ENCODE results near the gene CD38.
A peak's percentile ranks its signal among the peaks of the same experiment; 100 is the strongest.

The CD38 gene

DNA sequence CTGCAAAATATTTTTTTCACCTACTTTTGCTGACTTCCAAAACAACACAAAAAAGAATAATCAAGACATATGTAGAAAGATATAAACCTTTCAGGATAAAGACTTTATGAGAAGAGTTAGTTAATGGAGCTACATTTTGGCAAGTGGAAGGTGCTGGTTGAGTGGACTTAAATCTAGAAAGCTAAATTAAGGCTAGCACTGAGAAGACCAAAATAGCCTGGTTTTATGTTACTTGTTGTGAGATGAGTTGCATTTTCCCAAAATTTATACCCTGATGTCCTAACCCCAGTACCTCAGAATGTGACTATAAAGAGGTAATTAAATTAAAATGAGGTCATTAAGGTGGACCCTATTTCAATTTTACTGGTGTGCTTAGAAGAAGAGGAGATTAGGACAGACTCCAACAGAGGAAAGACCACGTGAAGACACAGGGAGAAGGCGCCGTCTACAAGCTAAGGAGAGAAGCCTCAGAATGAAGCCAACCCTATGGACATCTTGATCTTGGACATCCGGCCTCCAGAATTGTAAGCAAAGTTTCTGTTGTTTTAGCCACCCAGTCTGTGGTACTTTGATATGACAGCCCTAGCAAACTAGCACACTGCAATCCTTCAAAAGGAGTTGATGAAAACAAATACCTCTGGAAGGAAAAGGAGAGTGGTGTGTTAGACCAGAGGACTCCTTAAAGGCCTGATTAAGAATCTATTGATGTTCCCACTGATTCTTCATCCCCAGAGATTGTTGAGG, 93.0 kb downstream of the CD38 start:
- Histone ChIP-seq H3K36me3 (ENCODE audit: control insufficient read depth in 1 of 2, insufficient read depth in 2 of 2, low read depth in 1 of 2, low read length in 2 of 2) (no peaks in the 10 kb centered on the region), H3K18ac (ENCODE audit: low read depth in 1 of 2, low read length in 2 of 2) (no peak overlapping the region), H2BK5ac (ENCODE audit: low read depth, low read length, poor library complexity, severe bottlenecking) (no peak overlapping the region), H3K4me1 (ENCODE audit: control insufficient read depth, insufficient read depth, low read depth, low read length) (no peaks in the 10 kb centered on the region), H2BK12ac (ENCODE audit: low read length in 2 of 2) (no peak overlapping the region), H4K91ac (ENCODE audit: low read length) (no peak overlapping the region), H3K23ac (ENCODE audit: low read length in 2 of 2) (no peak overlapping the region), H3K79me1 (replicated peaks; ENCODE audit: low read length, poor library complexity, severe bottlenecking) (no peaks in the 10 kb centered on the region), H2AFZ (ENCODE audit: low read depth, low read length) (no peak overlapping the region), H3K27me3 (ENCODE audit: control insufficient read depth in 1 of 2, insufficient read depth in 1 of 2, low read length in 2 of 2) (peaks cover 0 to 3% of the 10 kb centered on the region in 2 experiments), H3K4ac (ENCODE audit: low read depth in 1 of 2, low read length in 2 of 2) (no peak overlapping the region), H3K4me2 (ENCODE audit: low read length, poor library complexity, severe bottlenecking) (no peak overlapping the region), H2BK15ac (ENCODE audit: low read depth, poor library complexity, severe bottlenecking) (no peak overlapping the region), H3K9ac (ENCODE audit: low read length) (no peak overlapping the region), H3K27ac (ENCODE audit: low read length, poor library complexity, severe bottlenecking) (no peak overlapping the region), H3K9me3 (ENCODE audit: control insufficient read depth, low read length) (no peaks in the 10 kb centered on the region), H4K8ac (ENCODE audit: low read length) (no peak overlapping the region), H2AK5ac (ENCODE audit: low read length, severe bottlenecking) (no peak overlapping the region), H2BK120ac (ENCODE audit: low read depth, low read length) (no peak overlapping the region), H3K14ac (ENCODE audit: low read length in 2 of 2) (peak overlapping the region in 1 of 2 experiments; percentile 57), H3K4me3 (ENCODE audit: insufficient read depth in 1 of 2, low read depth in 1 of 2, low read length in 2 of 2) (no peak overlapping the region)
- WGBS: 93% methylated on average over 4 of the region's 4 CpGs
- no peak for DNase-seq

DNA sequence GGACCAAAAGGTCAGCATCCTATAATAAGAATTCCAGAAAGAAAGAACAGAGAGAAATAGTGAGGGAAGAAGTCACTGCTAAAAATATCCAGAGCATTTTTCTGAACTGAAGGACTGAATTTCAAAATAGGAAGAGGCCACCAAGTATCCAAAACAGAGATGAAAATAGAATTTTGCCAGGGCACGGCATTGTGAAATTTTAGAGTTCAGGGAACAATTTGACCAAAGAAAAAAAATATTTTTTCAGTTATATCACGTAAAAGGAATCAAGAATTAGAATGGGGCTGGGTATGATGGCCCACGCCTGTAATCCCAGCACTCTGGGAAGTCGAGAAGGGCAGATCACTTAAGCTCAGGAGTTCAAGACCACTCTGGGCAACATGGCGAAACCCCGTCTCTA, 95.0 kb downstream of the CD38 start:
- H2BK5ac ChIP-seq (ENCODE audit: low read depth, low read length, poor library complexity, severe bottlenecking): no peak overlapping the region

DNA sequence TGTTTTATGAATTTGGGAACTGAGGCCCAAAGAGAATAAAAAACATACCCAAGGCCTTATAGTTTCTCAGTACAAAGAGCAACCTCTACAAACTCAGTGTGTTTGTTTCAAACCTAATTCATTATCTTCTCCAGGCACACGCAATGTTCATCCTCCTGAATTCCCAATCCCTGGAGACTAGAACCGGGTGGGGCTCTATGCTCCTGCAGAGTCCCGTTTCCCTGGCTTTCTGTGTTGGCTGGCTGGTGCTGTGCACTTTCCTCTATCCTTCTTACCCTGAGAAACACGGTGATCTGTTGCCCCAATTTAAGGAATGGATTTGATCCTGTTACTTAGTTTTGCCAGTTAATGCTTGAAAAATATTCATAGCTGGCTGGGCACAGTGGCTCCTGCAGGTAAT, 96.5 kb downstream of the CD38 start:
- H2BK15ac ChIP-seq (ENCODE audit: low read depth, poor library complexity, severe bottlenecking): no peak overlapping the region
- H4K8ac ChIP-seq (ENCODE audit: low read length): no peak overlapping the region
- H3K4me1 ChIP-seq (ENCODE audit: control insufficient read depth, insufficient read depth, low read depth, low read length): no peaks in the 10 kb centered on the region
- no peaks in the 10 kb centered on the region for H3K79me1 ChIP-seq (replicated peaks; ENCODE audit: low read length, poor library complexity, severe bottlenecking)
- H3K9ac ChIP-seq (ENCODE audit: low read length): no peak overlapping the region
- no peak overlapping the region for H3K4me2 ChIP-seq (ENCODE audit: low read length, poor library complexity, severe bottlenecking)
- H4K91ac ChIP-seq (ENCODE audit: low read length): no peak overlapping the region
- H3K14ac ChIP-seq (ENCODE audit: low read length in 2 of 2): no peak overlapping the region
- peaks cover 0 to 3% of the 10 kb centered on the region in 2 experiments for H3K27me3 ChIP-seq (ENCODE audit: control insufficient read depth in 1 of 2, insufficient read depth in 1 of 2, low read length in 2 of 2)
- H3K4me3 ChIP-seq (ENCODE audit: insufficient read depth in 1 of 2, low read depth in 1 of 2, low read length in 2 of 2): no peak overlapping the region
- H3K4ac ChIP-seq (ENCODE audit: low read depth in 1 of 2, low read length in 2 of 2): no peak overlapping the region
- no peak overlapping the region for H3K23ac ChIP-seq (ENCODE audit: low read length in 2 of 2)
- H3K36me3 ChIP-seq (ENCODE audit: control insufficient read depth in 1 of 2, insufficient read depth in 2 of 2, low read depth in 1 of 2, low read length in 2 of 2): no peaks in the 10 kb centered on the region
- no peak overlapping the region for H2AK5ac ChIP-seq (ENCODE audit: low read length, severe bottlenecking)
- no peak overlapping the region for H2AFZ ChIP-seq (ENCODE audit: low read depth, low read length)
- H2BK5ac ChIP-seq (ENCODE audit: low read depth, low read length, poor library complexity, severe bottlenecking): no peak overlapping the region
- H3K9me3 ChIP-seq (ENCODE audit: control insufficient read depth, low read length): peaks cover 10% of the 10 kb centered on the region
- no peak overlapping the region for H3K18ac ChIP-seq (ENCODE audit: low read depth in 1 of 2, low read length in 2 of 2)
- H2BK120ac ChIP-seq (ENCODE audit: low read depth, low read length): no peak overlapping the region
- no peak overlapping the region for H2BK12ac ChIP-seq (ENCODE audit: low read length in 2 of 2)
- DNase-seq: no peak
- no peak overlapping the region for H3K27ac ChIP-seq (ENCODE audit: low read length, poor library complexity, severe bottlenecking)
- WGBS: 81% methylated on average over 4 of the region's 4 CpGs

More for the DNA sequence above, 95.0 kb downstream of the CD38 start:
- DNase-seq: no peak
- Histone ChIP-seq H4K91ac (ENCODE audit: low read length) (no peak overlapping the region), H3K4me3 (ENCODE audit: insufficient read depth in 1 of 2, low read depth in 1 of 2, low read length in 2 of 2) (no peak overlapping the region), H3K79me1 (replicated peaks; ENCODE audit: low read length, poor library complexity, severe bottlenecking) (no peaks in the 10 kb centered on the region), H3K14ac (ENCODE audit: low read length in 2 of 2) (no peak overlapping the region), H3K23ac (ENCODE audit: low read length in 2 of 2) (no peak overlapping the region), H3K4me2 (ENCODE audit: low read length, poor library complexity, severe bottlenecking) (no peak overlapping the region), H2AFZ (ENCODE audit: low read depth, low read length) (no peak overlapping the region), H3K27me3 (ENCODE audit: control insufficient read depth in 1 of 2, insufficient read depth in 1 of 2, low read length in 2 of 2) (peaks cover 0 to 3% of the 10 kb centered on the region in 2 experiments), H2BK15ac (ENCODE audit: low read depth, poor library complexity, severe bottlenecking) (no peak overlapping the region), H2BK12ac (ENCODE audit: low read length in 2 of 2) (no peak overlapping the region), H3K9ac (ENCODE audit: low read length) (no peak overlapping the region), H3K4ac (ENCODE audit: low read depth in 1 of 2, low read length in 2 of 2) (no peak overlapping the region), H2AK5ac (ENCODE audit: low read length, severe bottlenecking) (no peak overlapping the region), H4K8ac (ENCODE audit: low read length) (no peak overlapping the region), H3K18ac (ENCODE audit: low read depth in 1 of 2, low read length in 2 of 2) (no peak overlapping the region), H2BK120ac (ENCODE audit: low read depth, low read length) (no peak overlapping the region), H3K9me3 (ENCODE audit: control insufficient read depth, low read length) (peaks cover 8% of the 10 kb centered on the region), H3K4me1 (ENCODE audit: control insufficient read depth, insufficient read depth, low read depth, low read length) (no peaks in the 10 kb centered on the region), H3K27ac (ENCODE audit: low read length, poor library complexity, severe bottlenecking) (no peak overlapping the region), H3K36me3 (ENCODE audit: control insufficient read depth in 1 of 2, insufficient read depth in 2 of 2, low read depth in 1 of 2, low read length in 2 of 2) (no peaks in the 10 kb centered on the region)
- 93% methylated on average over 6 of the region's 6 CpGs for WGBS

DNA sequence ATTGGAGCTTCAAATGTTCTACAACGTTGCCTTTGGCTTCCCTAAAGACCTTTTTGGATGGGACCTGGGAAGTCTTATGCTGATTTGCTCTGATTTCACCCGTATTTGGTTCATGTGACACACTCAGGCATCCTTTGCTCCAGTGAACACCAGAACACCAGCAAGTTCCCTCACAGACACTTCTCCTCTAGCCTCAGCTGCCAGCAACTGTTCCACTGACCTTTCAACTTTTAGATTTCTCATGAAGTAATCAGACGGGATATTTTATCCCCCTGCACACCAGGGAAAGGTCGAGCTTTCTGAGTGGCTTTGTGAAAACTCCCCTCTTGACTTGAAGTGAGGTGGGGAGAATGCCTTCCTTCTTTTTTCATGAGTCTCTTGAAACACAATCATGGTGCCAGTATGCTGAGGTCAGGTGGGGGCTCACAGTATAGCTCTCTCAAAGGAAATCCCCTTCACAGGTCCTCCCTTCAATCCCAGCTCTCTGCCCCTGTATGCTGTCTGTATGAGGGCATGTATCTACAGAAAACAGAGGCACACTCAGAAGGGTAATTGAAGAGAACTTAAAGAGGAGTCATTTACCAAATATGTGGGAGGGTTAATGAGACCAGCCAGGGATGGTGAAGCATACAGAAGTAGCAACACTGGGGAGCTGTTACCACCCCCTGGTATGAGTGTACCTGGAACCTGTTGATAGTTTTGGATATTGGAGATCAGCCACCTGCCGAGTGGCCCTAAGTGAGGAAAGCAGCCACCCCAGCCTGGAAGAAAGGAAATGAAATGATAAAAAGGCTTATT, 97.7 kb downstream of the CD38 start:
- Histone ChIP-seq H3K4me2 (ENCODE audit: low read length, poor library complexity, severe bottlenecking) (no peak overlapping the region), H3K27me3 (ENCODE audit: control insufficient read depth in 1 of 2, insufficient read depth in 1 of 2, low read length in 2 of 2) (peaks cover 0 to 2% of the 10 kb centered on the region in 2 experiments), H2AFZ (ENCODE audit: low read depth, low read length) (no peak overlapping the region), H3K18ac (ENCODE audit: low read depth in 1 of 2, low read length in 2 of 2) (no peak overlapping the region), H2BK15ac (ENCODE audit: low read depth, poor library complexity, severe bottlenecking) (no peak overlapping the region), H4K91ac (ENCODE audit: low read length) (no peak overlapping the region), H2BK120ac (ENCODE audit: low read depth, low read length) (no peak overlapping the region), H3K79me1 (replicated peaks; ENCODE audit: low read length, poor library complexity, severe bottlenecking) (no peaks in the 10 kb centered on the region), H3K4me3 (ENCODE audit: insufficient read depth in 1 of 2, low read depth in 1 of 2, low read length in 2 of 2) (no peak overlapping the region), H2BK12ac (ENCODE audit: low read length in 2 of 2) (no peak overlapping the region), H3K36me3 (ENCODE audit: control insufficient read depth in 1 of 2, insufficient read depth in 2 of 2, low read depth in 1 of 2, low read length in 2 of 2) (no peaks in the 10 kb centered on the region), H3K9ac (ENCODE audit: low read length) (no peak overlapping the region), H3K4me1 (ENCODE audit: control insufficient read depth, insufficient read depth, low read depth, low read length) (no peaks in the 10 kb centered on the region), H4K8ac (ENCODE audit: low read length) (no peak overlapping the region), H3K4ac (ENCODE audit: low read depth in 1 of 2, low read length in 2 of 2) (no peak overlapping the region), H3K27ac (ENCODE audit: low read length, poor library complexity, severe bottlenecking) (no peak overlapping the region), H2AK5ac (ENCODE audit: low read length, severe bottlenecking) (no peak overlapping the region), H3K23ac (ENCODE audit: low read length in 2 of 2) (no peak overlapping the region), H2BK5ac (ENCODE audit: low read depth, low read length, poor library complexity, severe bottlenecking) (no peak overlapping the region), H3K9me3 (ENCODE audit: control insufficient read depth, low read length) (peaks cover 10% of the 10 kb centered on the region), H3K14ac (ENCODE audit: low read length in 2 of 2) (no peak overlapping the region)
- DNase-seq: no peak
- 64% methylated on average over 2 of the region's 5 CpGs for WGBS
